NCI-H1694 (cell line): ENCODE results near the gene REEP6.
"Not testable (repeated sequence)": the region's sequence is repeated elsewhere in the genome, so short reads cannot be mapped to it uniquely, and the experiment has no call there.

Experiments
- DNase-seq: peaks from one replicate; lab custom pipeline; 2025; lab: John Stamatoyannopoulos, UW

The REEP6 gene

GRCh38 chr19:1507763-1508506 lies 17.0 kb downstream of the REEP6 start:
- peak; percentile 91 for DNase-seq

- no peak for DNase-seq
Observed at GRCh38 chr19:1508507-1508856, 17.5 kb downstream of the REEP6 start.

GRCh38 chr19:1509602-1510441 lies 18.8 kb downstream of the REEP6 start:
- no peak for DNase-seq

- DNase-seq, result no peak
Observed at GRCh38 chr19:1510442-1510806, 19.4 kb downstream of the REEP6 start.

DNA sequence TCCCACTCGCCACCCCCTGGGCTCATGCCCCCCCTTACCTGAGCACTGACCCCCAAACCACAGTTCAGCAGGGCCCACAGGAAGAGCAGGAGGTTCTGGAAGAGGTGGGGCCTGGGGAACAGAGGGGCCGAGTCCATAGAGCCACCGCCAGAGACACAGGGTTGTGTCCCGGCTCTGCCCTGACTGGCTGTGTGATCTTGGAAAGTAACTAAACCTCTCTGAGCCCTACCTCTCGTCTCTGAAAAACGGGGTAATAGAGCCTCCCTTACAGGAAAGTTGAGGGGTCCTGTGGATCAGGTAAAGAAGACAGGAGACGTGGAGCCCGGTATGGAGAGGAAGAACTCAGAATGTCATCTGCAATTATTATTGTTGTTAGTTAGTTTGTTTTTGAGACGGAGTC lies 19.8 kb downstream of the REEP6 start:
- no peak for DNase-seq

GRCh38 chr19:1511318-1512317 lies 20.6 kb downstream of the REEP6 start:
- no peak for DNase-seq

GRCh38 chr19:1512671-1513498 lies 21.9 kb downstream of the REEP6 start, which contains the start of gene ADAMTSL5:
ADAMTSL5 (minus strand) TSS chr19:1513019; CDS start chr19:1510943, 2,076 bp downstream.
- DNase-seq, result no peak

DNA sequence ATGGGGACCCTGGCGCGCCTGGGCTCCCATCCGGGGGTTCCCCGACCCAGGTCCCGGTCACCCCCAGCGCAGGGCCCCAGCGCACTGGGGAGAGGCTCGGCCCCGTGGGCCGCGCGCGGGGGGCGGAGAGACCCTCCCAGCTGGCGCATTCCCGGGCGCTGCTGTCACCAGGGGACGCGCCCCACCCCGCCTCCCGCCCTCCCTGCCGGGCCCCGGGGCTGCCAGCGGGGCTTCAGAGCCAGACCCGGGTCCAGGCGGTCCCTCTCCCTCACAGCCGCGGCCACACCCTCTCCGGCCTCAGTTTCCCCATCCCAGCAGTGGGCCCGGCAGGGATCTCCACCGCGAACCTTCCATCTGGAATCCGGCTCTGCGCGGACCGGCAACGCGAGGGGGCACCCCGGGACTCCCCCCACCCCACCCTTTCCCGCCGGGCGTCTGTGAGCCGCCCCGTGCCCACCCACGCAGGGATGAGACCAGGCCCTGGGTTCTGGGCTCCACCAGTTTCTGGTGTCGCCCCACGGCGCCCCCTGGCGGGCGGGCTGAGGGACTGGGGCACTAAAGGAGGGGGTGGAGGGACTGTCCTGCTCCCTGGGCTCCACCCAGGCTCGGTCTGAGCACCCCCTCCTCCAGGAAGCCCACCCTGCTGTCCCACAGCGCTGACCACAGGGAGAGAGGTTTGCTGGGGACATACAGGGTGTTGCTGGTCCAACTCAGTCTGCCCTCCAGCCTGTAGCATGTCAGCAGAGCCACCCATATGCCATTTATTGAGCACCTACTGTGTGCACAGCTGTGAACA lies 22.7 kb downstream of the REEP6 start:
- DNase-seq, result no peak

DNA sequence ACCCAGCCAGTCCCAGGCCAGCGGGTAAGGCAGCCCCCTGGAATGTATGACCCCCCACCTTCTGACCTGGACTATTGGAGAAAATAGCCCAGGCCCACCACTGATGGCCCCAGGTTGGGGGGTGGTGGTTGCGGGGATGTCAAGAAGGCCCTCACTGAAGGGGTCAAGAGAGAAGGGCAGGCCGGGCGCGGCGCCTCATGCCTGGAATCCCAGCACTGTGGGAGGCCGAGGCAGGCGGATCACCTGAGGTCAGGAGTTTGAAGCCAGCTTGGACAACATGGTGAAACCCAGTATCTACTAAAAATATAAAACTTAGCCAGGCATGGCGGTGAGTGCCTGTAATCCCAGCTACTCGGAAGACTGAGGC lies 23.3 kb downstream of the REEP6 start:
- no peak for DNase-seq

GRCh38 chr19:1514986-1515721 lies 24.2 kb downstream of the REEP6 start:
- no peak for DNase-seq

- DNase-seq, result no peak
Observed at GRCh38 chr19:1516395-1516753, 25.4 kb downstream of the REEP6 start.

- no peak for DNase-seq
Observed at GRCh38 chr19:1518471-1518870, 27.5 kb downstream of the REEP6 start.

DNA sequence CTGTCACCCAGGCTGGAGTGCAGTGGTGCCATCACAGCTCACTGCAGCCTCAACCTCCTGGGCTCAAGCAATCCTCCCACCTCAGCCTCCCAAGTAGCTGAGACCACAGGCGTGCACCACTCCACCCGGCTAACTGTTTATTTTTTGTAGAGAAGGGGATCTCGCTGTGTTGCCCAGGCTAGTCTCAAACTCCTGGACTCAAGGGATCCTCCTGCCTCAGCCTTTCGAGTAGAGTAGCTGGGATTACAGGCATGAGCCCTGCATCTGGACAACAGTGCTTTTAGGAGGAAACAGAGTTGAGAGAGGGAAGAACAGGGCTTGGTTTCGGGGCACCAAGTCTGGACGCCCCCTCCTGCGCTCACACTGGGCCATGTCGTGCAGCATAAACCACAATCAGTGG lies 28.8 kb downstream of the REEP6 start:
- DNase-seq, result not testable (repeated sequence)

DNA sequence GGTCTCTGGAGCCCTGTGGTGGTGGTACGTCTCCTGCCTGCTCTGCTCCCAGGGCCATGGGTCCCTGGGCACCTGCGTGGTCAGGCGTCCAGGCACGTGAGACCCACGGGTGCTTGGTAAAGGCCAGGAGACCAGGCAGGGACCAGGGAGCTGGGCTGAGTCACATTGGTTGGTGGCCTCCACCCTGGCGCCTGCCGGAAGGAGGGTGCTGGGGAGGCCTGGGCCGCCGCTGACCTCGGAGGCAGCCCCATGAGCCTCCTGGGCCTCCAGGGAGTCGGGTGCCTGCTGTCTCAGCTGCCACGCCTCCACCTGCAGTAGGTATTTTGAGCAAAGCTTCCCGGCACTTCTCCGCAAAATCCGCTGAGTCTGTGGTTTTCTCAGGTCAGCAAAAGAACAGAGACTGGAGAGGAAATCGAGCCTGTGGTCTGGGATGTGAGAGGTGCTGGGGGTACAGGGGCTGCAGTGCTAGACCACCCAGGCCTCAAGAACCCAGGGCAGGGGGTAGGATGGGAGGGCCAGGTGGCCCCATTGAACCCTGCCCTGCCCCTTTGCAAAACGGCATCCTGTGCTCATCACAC lies 29.3 kb downstream of the REEP6 start:
- no peak for DNase-seq

DNA sequence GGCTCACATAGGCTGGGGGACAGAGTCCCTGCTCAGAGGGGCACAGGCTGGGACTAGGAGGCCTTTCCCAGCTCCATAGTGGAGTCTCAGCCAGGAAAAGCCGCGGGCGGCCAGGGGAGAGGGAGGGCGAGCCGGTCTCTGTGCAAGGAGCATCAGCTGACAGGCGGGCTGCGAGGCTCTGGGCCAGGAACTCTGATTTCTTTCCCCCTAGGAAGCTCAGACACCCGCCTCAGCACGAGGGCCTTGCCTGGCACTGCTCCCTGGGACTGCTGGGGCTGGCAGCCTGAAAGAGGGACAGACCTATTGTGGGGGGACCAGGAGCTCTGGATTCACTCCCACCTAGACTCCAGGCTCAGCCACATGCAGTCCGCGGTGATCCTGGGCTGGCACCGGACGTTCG lies 30.7 kb downstream of the REEP6 start:
- DNase-seq, result no peak

DNA sequence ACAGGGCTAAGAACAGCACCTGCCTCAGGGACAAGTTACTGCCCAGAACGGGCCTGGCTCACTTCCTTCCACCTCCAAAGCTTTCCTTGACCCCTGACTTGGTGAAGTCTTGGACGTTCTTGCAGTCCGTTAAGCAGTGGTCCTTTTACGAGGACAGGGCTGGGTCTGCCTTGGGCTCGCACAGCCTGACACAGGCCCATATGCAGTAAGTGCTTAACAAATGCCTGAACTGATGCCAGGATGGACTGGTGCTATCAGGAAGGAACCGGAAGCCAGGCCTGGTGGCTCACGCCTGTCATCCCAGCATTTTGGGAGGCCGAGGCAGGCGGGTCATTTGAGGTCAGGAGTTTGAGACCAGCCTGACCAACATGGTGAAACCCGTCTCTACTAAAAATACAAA lies 31.1 kb downstream of the REEP6 start:
- no peak for DNase-seq

- no peak for DNase-seq
Observed at GRCh38 chr19:1522838-1523237, 31.9 kb downstream of the REEP6 start.

- DNase-seq, result no peak
Observed at GRCh38 chr19:1523412-1524286, 32.7 kb downstream of the REEP6 start, which contains the start of gene PLK5. PLK5 (plus strand) TSS chr19:1524077; CDS start chr19:1526997, 2,920 bp downstream.
